GM19043 (cell line): ENCODE measurements around the gene RNF31.

Experiments
- ATAC-seq: cut with Tn5 transposase; IDR thresholded peaks from one replicate; pipeline ENCODE4 v1.9.1; 2021; ENCODE audit warnings: low read depth; ENCODE audit not compliant: unreplicated experiment

RNF31 gene

GRCh38 chr14:24136684-24137528, 10.4 kb upstream of the RNF31 start:
- ATAC-seq = no peak

DNA sequence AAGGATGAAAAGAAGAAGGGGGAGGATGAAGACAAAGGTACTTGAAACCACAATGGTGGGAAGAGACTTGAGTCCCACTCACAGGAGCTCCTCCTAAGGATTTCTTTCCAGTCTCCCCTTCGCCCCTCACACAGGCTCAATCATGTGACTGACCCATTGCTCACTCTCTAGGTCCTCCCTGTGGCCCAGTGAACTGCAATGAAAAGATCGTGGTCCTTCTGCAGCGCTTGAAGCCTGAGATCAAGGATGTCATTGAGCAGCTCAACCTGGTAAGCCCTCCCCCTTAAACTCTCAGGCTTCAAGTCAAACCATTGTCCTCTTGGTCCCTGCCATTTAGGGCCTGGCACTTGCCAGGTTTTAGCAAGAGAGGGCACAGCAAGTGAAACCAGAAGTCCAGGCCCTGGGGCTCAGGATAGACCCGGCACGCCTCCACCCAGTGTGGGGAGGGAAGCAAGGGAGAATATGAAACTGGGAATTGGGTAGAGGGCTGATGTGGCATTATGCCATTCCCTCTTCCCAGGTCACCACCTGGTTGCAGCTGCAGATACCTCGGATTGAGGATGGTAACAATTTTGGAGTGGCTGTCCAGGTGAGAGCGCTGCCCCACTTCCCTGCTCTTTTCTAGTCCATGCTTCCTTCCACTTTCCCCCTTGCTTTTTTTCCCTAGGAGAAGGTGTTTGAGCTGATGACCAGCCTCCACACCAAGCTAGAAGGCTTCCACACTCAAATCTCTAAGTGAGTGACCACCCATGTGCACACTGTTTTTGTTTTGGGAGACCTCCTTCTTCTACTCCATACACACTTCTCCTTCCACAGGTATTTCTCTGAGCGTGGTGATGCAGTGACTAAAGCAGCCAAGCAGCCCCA, 9.5 kb upstream of the RNF31 start:
- ATAC-seq = no peak

DNA sequence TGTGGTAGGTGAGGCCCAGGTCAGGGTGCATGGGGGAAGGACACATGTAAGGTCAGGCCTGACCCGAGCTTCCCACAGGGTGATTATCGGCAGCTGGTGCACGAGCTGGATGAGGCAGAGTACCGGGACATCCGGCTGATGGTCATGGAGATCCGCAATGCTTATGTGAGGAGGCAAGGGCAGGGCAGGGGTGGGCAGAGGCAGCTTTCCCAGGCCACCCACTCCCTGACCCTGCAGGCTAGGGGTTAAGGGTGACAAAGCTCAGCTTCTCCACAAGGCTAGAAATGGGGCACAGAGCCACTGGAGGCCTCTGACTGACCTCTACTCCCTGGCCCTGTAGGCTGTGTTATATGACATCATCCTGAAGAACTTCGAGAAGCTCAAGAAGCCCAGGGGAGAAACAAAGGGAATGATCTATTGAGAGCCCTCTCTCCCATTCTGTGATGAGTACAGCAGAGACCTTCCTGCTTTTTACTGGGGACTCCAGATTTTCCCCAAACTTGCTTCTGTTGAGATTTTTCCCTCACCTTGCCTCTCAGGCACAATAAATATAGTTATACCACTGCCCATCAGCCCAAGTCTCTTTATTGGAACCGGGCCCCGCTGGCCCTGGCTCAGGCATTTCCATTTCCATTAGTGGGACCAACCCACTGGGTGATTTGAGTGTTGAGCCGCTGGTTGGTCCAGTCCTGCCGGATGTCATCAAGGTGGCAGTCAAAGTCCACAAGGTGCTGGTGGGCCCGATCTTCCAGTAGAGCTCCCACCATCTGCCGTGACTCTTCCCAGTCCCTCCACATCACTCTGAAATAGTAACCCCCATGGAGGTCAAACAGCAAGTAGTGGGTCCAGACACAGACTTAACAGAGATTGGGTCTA, 8.7 kb upstream of the RNF31 start:
- no peak for ATAC-seq

DNA sequence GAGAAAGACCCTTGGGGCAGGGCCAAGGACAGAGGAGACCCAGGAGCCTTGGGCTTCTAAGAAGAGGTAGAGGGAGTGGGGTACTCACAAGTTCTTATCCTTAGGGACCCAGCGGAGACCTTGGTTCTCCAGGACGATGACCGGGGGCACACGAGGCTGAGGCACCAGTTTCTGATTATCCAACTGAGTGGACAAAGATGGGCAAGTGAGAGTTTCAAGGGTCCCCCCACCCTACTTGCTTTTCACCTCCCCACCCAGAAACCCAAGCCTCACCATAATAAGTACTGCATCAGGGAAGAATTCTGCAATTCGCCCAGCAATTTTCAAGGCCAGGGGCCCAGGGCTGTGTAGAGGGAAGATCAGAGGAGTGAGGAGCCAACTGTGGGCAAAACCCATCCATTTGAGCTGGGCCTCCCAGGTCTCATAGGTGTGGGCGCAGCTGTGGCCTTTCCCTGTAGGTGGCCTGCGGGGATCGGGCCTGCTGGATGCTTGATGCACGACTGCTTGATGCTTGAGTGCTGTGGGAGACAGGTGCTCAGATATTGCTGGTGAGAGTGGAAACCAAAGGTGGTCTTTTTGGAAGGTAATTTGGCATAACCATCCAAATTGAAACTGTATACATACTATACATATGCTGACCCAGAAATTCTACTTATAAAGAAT, 7.9 kb upstream of the RNF31 start:
- ATAC-seq = no peak

GRCh38 chr14:24141097-24141880, 6.0 kb upstream of the RNF31 start, which contains the start of gene EMC9:
Gene EMC9, minus strand, starts transcription at chr14:24141591. Its CDS starts 287 bp downstream, at chr14:24141304.
- peak; percentile 86 for ATAC-seq

DNA sequence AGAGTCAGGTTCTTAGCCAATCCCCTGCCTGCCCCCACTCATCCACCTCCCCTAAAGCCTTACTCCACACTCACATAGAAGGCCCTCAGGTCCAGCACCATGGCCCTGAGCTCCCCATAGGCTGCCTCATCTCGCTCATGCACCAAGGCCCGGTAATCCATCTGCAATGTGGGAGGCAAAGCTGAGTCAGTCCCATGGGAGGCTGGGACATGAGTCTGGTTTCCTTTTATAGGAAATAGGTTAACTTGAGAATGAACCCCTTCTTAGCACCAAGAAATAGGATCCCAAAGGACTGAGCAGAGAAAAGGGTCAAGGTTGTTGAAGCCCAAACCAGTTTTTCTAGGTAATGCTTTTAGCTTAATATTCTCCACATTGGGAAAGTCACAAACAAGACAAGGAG, 3.8 kb upstream of the RNF31 start:
- no peak for ATAC-seq

DNA sequence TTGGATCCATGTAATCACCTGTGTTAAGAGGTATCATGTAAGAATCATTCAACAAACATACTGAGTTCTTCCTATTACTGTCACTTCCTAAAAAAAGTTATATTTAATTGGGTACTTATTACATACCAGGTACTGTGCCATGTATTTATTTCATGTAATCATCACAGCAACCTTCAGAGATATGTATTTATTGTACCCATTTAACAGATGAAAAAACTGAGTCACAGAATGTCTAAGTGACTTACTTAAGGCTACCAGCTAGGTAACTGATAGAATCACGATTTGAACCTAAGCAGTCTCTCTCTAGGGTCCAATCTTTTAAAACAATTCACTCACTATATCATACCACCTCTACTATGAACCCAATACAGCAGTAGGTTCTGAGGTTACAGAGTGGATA, 2.8 kb upstream of the RNF31 start:
- no peak for ATAC-seq

DNA sequence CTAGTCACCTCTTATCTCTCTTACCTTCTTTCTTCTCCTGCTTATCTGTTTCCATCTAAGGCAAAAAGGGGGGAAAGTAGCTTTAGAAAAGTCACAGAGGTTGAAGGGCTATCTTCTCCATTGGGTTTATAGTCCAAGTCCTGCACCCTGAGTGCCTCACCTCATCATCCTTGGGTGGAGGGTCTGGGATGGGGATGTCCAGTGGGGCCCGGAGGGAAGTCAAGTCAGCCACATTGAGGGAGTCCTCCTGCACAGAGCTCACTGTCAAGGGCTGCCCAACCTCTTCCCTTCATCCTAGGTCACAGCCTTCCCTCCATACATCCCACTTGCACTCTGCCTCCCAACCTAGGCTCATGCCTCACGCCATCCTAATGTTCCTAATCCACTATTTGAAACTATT, 2.1 kb upstream of the RNF31 start:
- no peak for ATAC-seq

DNA sequence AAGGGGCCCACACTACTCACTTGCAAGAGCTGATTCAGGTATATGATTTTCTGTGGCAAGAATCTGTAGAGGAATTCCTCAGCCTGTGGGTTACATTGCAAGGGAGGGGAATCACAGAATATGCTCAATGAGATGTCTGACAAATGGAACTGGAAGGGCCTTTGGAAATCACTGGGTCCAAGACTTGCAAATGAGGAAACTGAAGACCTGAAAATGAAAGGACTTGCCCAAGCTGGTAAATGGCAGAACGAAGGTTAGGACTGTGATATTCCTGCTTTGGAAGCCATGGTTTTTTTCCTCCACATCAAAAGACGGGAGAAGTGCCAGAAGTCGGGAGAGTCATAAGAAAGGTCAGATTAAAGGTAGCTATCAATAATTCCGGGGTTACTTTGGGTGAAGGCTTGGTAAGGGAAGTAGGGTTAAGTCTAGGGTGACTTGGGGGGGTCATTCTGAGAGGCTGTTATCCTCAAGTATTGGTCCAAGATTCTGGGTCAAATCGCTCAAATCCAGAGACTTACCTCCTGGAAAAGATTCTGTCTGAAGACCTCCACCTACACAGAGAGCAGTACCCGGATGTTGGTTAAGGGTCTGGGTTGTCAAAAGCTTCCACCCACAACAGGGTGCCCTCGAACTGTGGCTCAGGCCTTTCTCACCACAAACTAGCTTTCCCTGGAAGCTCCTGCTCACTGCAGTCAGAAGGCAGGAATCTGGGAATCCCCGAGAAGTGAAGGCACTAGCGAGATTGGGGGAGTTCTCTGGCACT, 1.4 kb upstream of the RNF31 start:
- ATAC-seq = no peak

DNA sequence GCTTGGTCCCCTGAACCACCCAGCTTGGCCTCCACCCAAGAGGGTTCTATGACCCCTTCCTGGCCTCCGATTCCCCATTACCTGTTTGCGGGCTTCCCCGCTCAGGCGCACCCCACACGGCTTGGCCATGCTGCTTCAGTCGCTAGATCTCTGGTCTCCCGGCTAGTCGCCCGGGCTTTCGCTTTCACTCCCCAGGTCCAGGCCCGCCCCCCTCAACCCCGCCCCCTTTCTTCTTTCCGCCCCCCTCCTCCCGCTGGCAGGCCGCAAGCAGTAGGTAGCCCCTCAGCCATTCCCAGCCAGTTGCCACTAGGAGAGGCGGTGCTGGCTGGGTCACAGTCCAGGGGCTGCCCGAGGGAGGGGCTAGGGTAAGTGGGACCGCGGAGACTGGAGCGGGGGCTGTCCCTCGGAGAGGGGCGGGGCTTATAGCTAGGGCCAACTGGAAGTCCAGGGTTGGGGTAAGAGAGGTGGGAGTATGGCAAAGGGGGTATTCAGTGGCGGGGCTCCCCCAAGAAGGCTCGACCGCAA, 783 bp upstream of the RNF31 start, which contains the start of gene PSME2:
Gene PSME2, minus strand, starts transcription at position 158 of the 525 bp plus-strand sequence. Its CDS starts 29 bp downstream, at position 129.
- ATAC-seq = peak; percentile 57

GRCh38 chr14:24147761-24148428, 597 bp downstream of the RNF31 start:
- ATAC-seq = no peak

GRCh38 chr14:24149302-24149969, 2.1 kb downstream of the RNF31 start:
- no peak for ATAC-seq

DNA sequence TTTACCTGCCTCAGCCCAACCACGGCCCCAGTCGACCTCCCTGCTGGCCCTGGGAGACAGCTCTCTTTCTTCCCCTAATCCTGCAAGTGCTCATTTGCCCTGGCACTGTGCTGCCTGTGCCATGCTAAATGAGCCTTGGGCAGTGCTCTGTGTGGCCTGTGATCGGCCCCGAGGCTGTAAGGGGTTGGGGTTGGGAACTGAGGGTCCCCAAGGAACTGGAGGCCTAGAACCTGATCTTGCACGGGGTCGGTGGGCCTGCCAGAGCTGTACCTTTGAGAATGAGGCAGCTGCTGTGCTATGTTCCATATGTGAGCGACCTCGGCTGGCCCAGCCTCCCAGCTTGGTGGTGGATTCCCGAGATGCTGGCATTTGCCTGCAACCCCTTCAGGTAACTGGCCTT, 2.8 kb downstream of the RNF31 start:
- ATAC-seq = no peak

GRCh38 chr14:24150567-24150966, 3.3 kb downstream of the RNF31 start:
- no peak for ATAC-seq

- ATAC-seq = no peak
Measured at GRCh38 chr14:24150993-24151392, 3.7 kb downstream of the RNF31 start.

- ATAC-seq = no peak
Measured at GRCh38 chr14:24151404-24152080, 4.2 kb downstream of the RNF31 start.

DNA sequence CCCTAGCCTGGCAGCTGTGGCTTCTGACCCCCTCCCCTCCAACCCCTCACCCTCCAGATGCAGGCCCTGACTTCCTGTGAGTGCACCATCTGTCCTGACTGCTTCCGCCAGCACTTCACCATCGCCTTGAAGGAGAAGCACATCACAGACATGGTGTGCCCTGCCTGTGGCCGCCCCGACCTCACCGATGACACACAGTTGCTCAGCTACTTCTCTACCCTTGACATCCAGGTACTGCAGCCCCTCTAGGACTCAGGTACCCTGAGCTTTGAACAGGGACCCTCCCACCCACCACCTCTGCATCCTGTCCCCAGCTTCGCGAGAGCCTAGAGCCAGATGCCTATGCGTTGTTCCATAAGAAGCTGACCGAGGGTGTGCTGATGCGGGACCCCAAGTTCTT, 7.8 kb downstream of the RNF31 start:
- no peak for ATAC-seq
